Stimulated activated CD4-positive, alpha-beta T cell treated with anti-CD3 and anti-CD28 coated beads, TNF-alpha, amount 100 ng/mL, for 48 hours (primary cell): Measurements from ENCODE around the gene SLC6A4.
"Not testable (repeated sequence)": the region's sequence is repeated elsewhere in the genome, so short reads cannot be mapped to it uniquely, and the experiment has no call there.

Experiments
- DNase-seq, 3 donors: peaks; one replicate each; pipeline ENCODE4 v3.0.0-alpha.2; 2020; ENCODE audit warnings: low read depth in 3 of 3

The SLC6A4 gene

DNA sequence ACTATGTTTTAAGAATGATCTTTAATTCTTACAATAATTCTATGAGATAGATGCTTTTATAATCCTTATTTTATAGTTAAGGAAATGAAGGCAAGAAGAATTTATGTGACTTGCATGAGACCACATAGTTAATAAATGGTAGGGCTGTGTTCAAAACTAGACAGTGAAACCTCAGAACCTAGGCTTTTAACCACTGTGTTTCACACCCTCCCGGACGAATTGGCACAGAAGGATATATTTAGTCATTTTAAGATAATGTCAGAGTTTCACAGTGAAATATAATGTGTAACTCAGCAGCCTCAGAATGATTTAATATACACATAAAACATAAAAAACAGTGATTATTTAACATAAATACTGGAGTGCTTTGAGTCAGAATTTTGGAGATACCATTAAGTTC, 61.8 kb downstream of the SLC6A4 start:
- no peak for DNase-seq

DNA sequence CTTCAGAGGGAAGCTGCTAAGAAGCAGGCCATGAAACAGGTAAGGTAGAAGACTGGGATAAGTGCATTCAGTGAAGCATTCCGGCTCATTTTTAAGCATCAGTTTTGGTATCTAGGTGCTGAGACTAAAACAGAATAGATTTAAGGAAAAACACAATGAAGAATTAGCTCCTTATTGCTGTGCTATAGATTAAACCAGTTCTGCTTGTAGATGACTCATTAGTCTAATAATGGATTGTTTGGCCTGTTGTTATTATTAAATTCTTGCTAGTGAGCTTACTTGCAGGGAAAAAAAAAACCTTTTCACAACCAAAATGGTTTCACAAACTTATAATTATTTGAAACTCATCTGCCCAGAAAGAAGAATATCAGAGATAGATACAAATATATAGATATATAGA, 62.9 kb downstream of the SLC6A4 start:
- no peak for DNase-seq

DNA sequence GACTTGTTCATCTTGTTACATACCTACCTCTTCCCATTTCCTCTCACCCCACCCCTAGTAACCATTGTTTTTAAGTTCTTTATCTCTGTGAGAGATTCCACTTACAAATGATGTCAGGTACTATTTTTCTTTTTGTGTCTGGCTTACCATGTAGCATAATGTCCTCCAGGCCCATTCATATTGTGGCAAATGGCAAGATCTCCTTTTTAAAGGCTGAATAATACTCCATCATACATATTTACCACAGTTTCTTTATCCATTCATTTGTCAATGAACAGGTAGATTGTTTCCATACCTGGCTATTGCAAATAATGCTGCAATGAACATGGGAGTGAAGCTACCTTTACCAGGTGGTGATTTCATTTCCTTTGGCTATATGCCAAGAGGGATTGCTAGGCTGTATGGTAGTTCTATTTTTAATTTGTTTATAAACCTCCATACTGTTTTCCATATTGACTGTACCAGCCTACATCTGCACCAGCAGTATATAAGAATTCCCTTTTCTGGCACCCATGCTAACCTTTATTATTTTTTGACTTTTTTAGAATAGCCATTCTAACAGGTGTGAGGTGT, 65.0 kb downstream of the SLC6A4 start:
- DNase-seq, result no peak

DNA sequence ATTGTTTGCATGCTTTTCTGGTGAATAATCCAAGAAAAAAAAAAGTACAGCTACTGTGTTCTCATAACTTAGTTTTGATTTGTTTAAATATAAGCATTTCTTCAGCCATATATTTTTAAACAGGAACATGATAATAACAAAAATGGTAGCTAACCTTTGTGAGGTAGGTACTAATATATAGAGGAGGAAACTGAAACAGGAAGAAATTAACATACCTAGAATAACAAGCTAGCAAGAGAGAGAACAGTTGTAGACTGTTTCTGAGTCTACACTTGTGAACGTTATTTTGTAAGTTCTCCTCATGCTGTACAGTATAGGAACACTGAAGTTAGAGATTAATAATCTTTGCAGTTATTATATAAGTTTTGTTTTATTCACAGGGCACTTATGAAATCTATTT, 69.5 kb downstream of the SLC6A4 start:
- DNase-seq, result no peak

DNA sequence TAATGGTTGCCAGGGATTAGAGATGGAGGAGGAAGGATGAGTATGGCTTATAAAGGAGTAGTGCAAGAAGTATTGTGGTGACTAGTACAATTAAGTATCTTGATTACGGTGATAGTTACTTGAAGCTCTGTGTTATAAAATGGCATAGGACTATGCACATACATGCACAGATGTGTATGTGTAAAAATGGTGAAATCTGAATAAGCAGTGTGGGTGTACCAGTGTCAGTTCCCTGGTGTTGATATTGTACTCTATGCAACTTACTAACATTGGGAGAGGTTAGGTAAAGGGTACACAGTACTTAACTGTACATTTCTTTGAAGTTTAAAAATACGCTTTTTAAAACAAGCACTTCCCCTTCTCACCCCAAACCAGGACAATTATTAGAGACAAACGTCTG, 70.3 kb downstream of the SLC6A4 start:
- DNase-seq, result no peak

DNA sequence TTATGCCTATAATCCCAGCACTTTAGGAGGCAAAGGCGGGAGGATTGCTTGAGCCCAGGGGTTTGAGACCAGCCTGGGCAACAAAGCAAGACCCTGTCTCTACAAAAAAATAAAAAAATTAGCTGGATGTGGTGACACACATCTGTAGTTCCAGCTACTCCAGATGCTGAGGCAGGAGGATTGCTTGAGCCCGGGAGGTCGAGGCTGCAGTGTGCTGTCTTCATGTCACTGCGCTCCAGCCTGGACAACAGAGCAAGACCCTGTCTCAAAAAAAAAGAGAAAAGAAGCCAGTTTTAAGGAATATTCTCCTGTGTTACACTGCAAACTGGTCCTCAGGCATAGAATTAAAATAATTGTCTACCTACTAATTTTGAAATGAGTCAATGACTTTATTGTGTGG, 71.0 kb downstream of the SLC6A4 start:
- DNase-seq, result no peak

DNA sequence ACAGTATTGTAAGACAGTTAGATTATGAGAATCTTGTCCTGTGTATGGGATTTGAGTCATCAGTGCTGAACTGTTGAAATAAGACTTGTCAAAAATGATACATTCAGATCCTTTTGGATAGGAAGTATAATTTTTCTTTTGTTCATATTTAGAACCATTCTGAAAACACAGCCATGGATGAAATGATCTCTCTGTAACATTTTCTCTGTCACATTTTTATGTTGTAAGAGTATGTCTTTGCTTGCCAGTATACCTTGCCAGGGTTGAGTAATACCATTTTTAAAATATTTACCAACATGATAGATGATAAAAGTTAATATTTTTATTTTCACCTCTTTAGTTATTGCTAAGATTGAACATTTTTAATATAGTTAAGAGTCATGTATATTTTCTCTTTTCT, 73.9 kb downstream of the SLC6A4 start:
- DNase-seq, result no peak

DNA sequence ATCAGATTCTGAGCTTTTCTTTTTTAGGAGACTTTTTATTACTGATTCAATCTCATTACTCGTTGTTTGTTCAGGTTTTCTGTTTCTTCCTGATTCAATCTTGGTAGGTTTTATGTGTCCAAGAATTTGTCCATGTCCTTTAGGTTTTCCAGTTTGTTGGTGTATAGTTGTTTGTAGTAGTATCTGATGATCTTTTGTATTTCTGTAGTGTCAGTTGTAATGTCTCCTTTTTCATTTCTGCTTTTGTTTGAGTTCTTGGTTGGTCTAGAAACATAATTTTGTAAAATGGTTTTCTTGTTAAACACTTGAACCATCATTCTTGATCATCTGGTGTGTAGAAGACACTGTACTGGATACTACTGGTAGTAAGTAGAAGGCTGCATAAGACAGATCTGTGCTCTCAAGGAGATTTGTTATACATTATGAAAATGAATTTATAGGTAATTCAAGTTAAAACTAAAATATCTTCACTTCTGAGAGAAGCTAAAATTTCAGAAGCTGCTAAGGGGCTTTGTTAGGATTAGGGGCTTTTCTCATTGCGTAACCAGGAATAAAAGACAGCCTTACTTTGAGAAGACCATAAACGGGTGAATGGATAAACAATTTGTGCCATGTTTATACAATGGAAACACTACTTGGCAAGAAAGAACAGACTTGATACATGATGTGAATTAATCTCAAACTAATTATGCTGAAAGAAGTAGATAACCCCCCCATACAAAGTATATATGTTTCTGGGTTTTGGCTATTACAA, 74.9 kb downstream of the SLC6A4 start:
- DNase-seq, result no peak

DNA sequence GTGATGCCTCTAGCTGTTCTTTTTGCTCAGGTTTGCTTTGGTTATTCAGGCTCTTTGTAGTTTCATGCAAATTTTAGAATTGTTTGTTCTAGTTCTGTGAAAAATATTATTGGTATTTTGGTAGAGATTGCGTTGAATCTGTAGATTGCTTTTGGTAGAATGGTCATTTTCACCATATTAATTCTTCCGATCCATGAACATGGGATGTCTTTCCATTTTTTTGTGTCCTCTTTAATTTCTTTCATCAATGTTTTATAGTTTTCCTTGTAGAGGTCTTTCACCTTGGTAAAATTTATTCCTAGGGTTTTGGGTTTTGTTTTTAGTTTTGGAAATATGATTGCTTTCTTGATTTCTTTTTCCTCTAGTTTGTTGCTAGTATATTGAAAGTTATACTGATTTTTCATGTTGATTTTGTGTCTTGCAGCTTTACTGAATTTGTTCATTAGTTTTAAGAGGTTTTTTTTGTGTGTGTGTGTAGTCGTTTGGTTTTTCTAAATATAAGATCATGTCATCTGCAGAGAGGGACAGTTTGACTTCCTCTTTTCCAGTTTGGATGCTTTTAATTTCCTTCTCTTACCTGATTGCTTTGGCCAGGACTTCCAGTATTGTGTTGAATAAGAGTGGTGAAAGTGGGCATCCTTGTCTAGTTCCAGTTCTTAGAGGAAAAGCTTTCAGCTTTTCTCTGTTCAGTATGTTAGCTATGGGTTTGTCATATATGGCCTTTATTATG, 76.4 kb downstream of the SLC6A4 start:
- DNase-seq, result no peak

DNA sequence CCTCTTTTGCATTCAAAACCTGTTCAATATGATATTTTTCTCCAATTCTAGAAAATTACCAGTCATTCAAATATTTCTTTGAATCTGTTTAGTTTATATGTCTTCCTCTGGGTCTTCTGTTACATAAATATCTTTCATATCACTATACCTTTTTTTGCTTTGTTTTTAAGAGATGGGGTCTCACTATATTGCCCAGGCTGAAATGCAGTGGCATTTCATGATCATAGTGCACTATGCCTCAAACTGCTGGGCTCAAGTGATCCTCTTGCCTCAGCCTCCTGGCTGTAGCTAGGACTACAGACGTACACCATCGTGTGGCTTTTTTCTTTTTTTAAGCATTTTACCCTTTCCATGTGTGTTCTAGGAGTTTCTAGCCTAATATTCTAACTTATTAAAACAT, 80.1 kb downstream of the SLC6A4 start:
- no peak for DNase-seq

DNA sequence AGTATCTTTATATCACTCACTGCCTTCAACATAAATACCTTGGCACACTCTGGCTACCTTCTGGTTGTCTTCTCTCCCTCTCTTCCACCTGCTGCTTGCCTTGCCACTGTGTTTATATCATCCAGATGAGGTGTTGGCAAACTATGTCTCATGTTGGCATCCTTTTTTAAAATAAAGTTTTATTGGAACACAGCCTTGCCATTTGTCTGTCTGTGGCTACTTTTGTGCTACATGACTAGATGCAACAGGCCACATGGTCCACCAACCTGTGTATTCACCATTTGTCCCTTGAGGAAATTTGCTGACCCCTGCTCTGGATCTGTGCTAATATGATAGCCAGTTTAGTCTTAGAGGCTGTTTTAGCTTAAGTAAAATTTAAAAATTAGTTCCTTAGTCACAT, 82.0 kb downstream of the SLC6A4 start:
- DNase-seq, result no peak

DNA sequence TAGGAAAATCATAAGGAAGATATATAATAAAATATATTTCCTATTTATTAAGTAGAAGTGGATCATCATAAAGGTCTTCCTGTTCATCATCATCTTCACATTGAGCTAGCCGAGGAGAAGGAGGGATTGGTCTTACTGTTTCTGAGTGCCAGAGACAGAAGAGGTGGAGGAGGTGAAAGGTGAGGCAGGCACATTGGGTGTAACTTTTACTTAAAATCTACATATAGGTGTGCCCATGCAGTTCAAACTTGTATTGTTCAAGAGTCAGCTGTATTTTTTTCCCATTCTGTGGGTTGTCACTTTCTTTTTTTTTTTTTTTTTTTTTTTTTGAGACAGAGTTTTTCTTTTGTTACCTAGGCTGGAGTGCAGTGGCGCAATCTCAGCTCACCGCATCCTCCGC, 84.0 kb downstream of the SLC6A4 start:
- DNase-seq, result no peak

DNA sequence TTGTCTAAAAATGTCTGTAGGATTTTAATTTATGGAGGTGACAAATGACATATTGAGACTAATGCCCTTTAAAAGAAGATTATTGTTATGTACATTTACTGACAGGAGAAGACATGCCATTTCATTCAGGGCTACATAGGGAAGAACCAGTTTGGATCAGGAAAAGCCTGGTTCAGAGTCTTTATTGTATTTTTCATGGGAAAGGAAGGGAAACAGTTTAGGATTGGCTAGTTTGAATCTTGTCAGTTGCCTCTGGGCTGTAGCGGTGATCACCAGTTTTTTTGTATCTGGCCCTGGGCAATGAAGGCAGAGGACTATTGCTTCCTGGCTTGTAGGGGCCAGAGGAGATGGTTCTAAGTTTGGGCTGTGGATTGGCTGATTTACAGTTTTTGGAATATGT, 87.1 kb downstream of the SLC6A4 start:
- no peak for DNase-seq

DNA sequence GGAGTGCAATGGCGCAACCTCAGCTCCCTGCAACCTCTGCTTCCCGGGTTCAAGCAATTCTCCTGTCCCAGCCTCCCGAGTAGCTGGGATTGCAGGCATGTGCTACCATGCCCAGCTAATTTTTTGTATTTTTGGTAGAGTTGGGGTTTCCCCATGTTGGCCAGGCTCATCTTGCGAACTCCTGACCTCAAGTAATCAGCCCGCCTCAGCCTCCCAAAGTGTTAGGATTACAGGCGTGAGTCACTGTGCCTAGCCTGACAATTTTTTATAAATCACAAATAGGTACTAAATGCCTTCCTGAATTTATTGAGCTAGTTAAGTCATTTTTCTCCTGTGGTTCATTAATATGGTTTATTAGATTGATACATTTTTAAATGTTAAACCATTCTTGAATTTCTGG, 87.6 kb downstream of the SLC6A4 start:
- not testable (repeated sequence) for DNase-seq
